Thymus (tissue), 11 donors: ENCODE data around the gene MND1. TPM values are rescaled to one million over a fixed set of nuclear protein-coding genes. Genes with fewer than 3 reads are reported as not detected.

ENCODE experiments used
- DNase-seq, 9 donors: peaks; one replicate each; pipeline ENCODE4 v3.0.0-alpha.2; 2013; ENCODE audit warnings: low spot score in 9 of 9, low read depth in 6 of 9, missing footprints in 1 of 9
- H3K27ac ChIP-seq, 2 donors: one replicate each; pipeline ENCODE4 v1.5.1; 2013; ENCODE audit warnings: control low read depth in 1 of 2, low read depth in 1 of 2, low read length in 1 of 2, mild to moderate bottlenecking in 1 of 2, moderate library complexity in 1 of 2
- H3K27me3 ChIP-seq, 2 donors: one replicate each; pipeline ENCODE4 v1.5.1; 2013; ENCODE audit warnings: low read length in 1 of 2; ENCODE audit not compliant: control insufficient read depth in 2 of 2, insufficient read depth in 1 of 2
- H3K36me3 ChIP-seq, 2 donors: one replicate each; pipeline ENCODE4 v1.5.1; 2013; ENCODE audit warnings: low read length in 1 of 2, mild to moderate bottlenecking in 1 of 2, moderate library complexity in 1 of 2; ENCODE audit not compliant: control insufficient read depth in 2 of 2, insufficient read depth in 2 of 2
- H3K4me1 ChIP-seq, 2 donors: one replicate each; pipeline ENCODE4 v1.5.1; 2013; ENCODE audit warnings: low read length in 2 of 2; ENCODE audit not compliant: control insufficient read depth in 2 of 2, insufficient read depth in 2 of 2
- H3K4me3 ChIP-seq, 2 donors: one replicate each; pipeline ENCODE4 v1.5.1; 2013; ENCODE audit warnings: low read length in 2 of 2, control low read depth in 1 of 2, mild to moderate bottlenecking in 1 of 2
- H3K9me3 ChIP-seq, 2 donors: one replicate each; pipeline ENCODE4 v1.5.1; 2013; ENCODE audit warnings: low read length in 1 of 2, mild to moderate bottlenecking in 1 of 2; ENCODE audit not compliant: control insufficient read depth in 2 of 2, insufficient read depth in 1 of 2
- WGBS: extraction: QIAGEN DNeasy Blood & Tissue Kit; methylation state at CpG from one replicate; pipeline ENCODE4 v1.1.7; 2013; 5-methylcytosine and 5-hydroxymethylcytosine counted together
- polyA plus RNA-seq: library from polyadenylated mRNA; stranded (reverse); fragments of 200-250 nt; gene quantifications from one replicate; pipeline ENCODE4 v1.2.3, GENCODE V29; 2013
- total RNA-seq: library from RNA; stranded (reverse); fragments of 120-200 nt; gene quantifications from one replicate; pipeline ENCODE4 v1.2.4, GENCODE V29; 2013
- donor health status: healthy.

The MND1 gene
- total and polyA plus RNA-seq, 2 donors, result 13.2 to 32.7 TPM

- Histone ChIP-seq H3K4me1 (no peaks in the 10 kb centered on the region), H3K4me3 (no peak overlapping the region), H3K9me3 (no peaks in the 10 kb centered on the region), H3K27ac (no peak overlapping the region), H3K36me3 (peaks cover 0 to 16% of the 10 kb centered on the region in 2 donors), H3K27me3 (no peaks in the 10 kb centered on the region)
- WGBS, result 92% methylated on average over 4 of the region's 4 CpGs
- no peak for DNase-seq
Observed at GRCh38 chr4:153383131-153383530, 38.6 kb downstream of the MND1 start.

- Histone ChIP-seq H3K4me1 (no peaks in the 10 kb centered on the region), H3K27me3 (no peaks in the 10 kb centered on the region), H3K4me3 (no peak overlapping the region), H3K36me3 (peaks cover 3 to 18% of the 10 kb centered on the region in 2 donors), H3K9me3 (peaks cover 0 to 7% of the 10 kb centered on the region in 2 donors), H3K27ac (no peak overlapping the region)
- DNase-seq, result no peak
- WGBS, result 100% methylated on average over 1 of the region's 1 CpG
Observed at GRCh38 chr4:153384160-153384559, 39.7 kb downstream of the MND1 start.

GRCh38 chr4:153385784-153386183 lies 41.3 kb downstream of the MND1 start:
- Histone ChIP-seq H3K27ac (no peak overlapping the region), H3K36me3 (peaks cover 3 to 21% of the 10 kb centered on the region in 2 donors), H3K4me1 (no peaks in the 10 kb centered on the region), H3K9me3 (peaks cover 0 to 7% of the 10 kb centered on the region in 2 donors), H3K4me3 (no peak overlapping the region), H3K27me3 (no peaks in the 10 kb centered on the region)
- 95% methylated on average over 2 of the region's 2 CpGs for WGBS
- no peak for DNase-seq

GRCh38 chr4:153387981-153388380 lies 43.5 kb downstream of the MND1 start:
- H3K36me3 ChIP-seq, result peaks cover 3 to 19% of the 10 kb centered on the region in 2 donors
- no peak overlapping the region for H3K27ac ChIP-seq
- no peak for DNase-seq
- no peaks in the 10 kb centered on the region for H3K27me3 ChIP-seq
- 99% methylated on average over 4 of the region's 4 CpGs for WGBS
- peaks cover 0 to 7% of the 10 kb centered on the region in 2 donors for H3K9me3 ChIP-seq
- H3K4me3 ChIP-seq, result no peak overlapping the region
- H3K4me1 ChIP-seq, result no peaks in the 10 kb centered on the region

- H3K4me3 ChIP-seq, result no peak overlapping the region
- H3K9me3 ChIP-seq, result peaks cover 0 to 7% of the 10 kb centered on the region in 2 donors
- H3K4me1 ChIP-seq, result peaks cover under 1 to 2% of the 10 kb centered on the region in 2 donors
- no peak for DNase-seq
- peaks cover 6 to 21% of the 10 kb centered on the region in 2 donors for H3K36me3 ChIP-seq
- WGBS, result 89% methylated on average over 6 of the region's 6 CpGs
- H3K27me3 ChIP-seq, result no peaks in the 10 kb centered on the region
- H3K27ac ChIP-seq, result no peak overlapping the region
Observed at GRCh38 chr4:153393397-153393796, 48.9 kb downstream of the MND1 start.

GRCh38 chr4:153394945-153395344 lies 50.5 kb downstream of the MND1 start:
- no peaks in the 10 kb centered on the region for H3K27me3 ChIP-seq
- H3K27ac ChIP-seq, result no peak overlapping the region
- peaks cover 4 to 6% of the 10 kb centered on the region in 2 donors for H3K4me1 ChIP-seq
- DNase-seq, result no peak
- 99% methylated on average over 1 of the region's 1 CpG for WGBS
- H3K9me3 ChIP-seq, result no peaks in the 10 kb centered on the region
- no peak overlapping the region for H3K4me3 ChIP-seq
- peaks cover 3 to 19% of the 10 kb centered on the region in 2 donors for H3K36me3 ChIP-seq

GRCh38 chr4:153398713-153399112 lies 54.2 kb downstream of the MND1 start:
- Histone ChIP-seq H3K27ac (peak overlapping the region in 1 of 2 donors; percentile 86), H3K9me3 (no peaks in the 10 kb centered on the region), H3K4me3 (no peak overlapping the region), H3K27me3 (no peaks in the 10 kb centered on the region), H3K4me1 (peaks cover 4 to 6% of the 10 kb centered on the region in 2 donors), H3K36me3 (peaks cover 7 to 32% of the 10 kb centered on the region in 2 donors)
- 91% methylated on average over 3 of the region's 3 CpGs for WGBS
- DNase-seq, result peak in 1 of 9 donors; percentile 26

- Histone ChIP-seq H3K9me3 (no peaks in the 10 kb centered on the region), H3K4me3 (no peak overlapping the region), H3K36me3 (peaks cover 4 to 27% of the 10 kb centered on the region in 2 donors), H3K4me1 (peaks cover 4 to 6% of the 10 kb centered on the region in 2 donors), H3K27ac (peak overlapping the region in 1 of 2 donors; percentile 64), H3K27me3 (no peaks in the 10 kb centered on the region)
- WGBS, result 96% methylated on average over 3 of the region's 3 CpGs
- DNase-seq, result no peak
Observed at GRCh38 chr4:153399358-153399757, 54.9 kb downstream of the MND1 start.

- Histone ChIP-seq H3K27ac (no peak overlapping the region), H3K4me1 (peaks cover 4 to 6% of the 10 kb centered on the region in 2 donors), H3K36me3 (peaks cover 7 to 34% of the 10 kb centered on the region in 2 donors), H3K27me3 (no peaks in the 10 kb centered on the region), H3K4me3 (no peak overlapping the region), H3K9me3 (no peaks in the 10 kb centered on the region)
- WGBS, result 100% methylated on average over 1 of the region's 1 CpG
- DNase-seq, result no peak
Observed at GRCh38 chr4:153401501-153401900, 57.0 kb downstream of the MND1 start.
